ENCODE data around the gene RFX5. TPM values are rescaled to one million over a fixed set of nuclear protein-coding genes. Genes with fewer than 3 reads are reported as not detected.
"Not testable (repeated sequence)": the region's sequence is repeated elsewhere in the genome, so short reads cannot be mapped to it uniquely, and the experiment has no call there.

RFX5 gene
- total RNA-seq, result 10 to 100 TPM; 64.7 to 68.7 TPM

DNA sequence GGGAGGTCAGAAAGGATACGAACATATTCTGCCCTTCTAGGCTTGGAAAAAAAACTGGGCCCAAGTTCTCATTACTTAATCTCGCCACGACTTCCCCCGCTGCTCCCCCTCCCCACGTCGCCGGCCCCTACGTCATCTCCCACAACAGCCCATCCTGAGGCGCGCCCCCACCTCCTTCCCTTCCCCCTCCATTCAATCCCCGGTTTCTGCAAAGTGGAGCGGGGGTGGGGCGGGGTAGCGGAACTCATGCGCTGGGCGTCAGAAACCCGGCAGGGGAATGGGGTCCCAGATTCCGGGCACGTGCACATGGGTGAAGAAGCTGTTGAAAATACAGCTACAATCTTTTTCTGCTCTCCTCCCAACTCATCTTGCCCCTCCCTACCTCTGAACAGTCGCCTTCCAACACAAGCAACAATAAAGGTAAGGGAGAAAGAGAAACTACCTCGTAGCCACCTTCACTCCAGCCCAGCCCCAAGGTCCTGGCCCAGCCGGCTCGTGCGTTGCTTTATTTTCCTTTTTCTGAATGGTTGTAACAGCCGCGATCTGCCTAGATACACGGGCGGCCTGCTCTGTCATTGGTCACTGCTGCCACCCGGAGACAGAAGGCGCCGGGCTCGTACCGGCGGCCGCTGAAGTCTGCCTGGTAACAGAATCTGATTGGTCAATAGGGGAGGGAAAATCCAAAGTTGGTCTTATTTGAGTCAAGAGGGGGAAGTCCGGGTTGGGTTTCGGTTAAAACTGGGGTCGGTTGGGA is at the start of gene RFX5:
TSS of gene RFX5 (minus strand) at position 484 of the 754 bp plus-strand sequence. CDS start 932 bp downstream, outside the sequence.
- H3K36me3 Mint-ChIP-seq, result peaks cover 12% of the 10 kb centered on the region
- peaks cover 32% of the 10 kb centered on the region for H3K4me1 Mint-ChIP-seq (ENCODE audit: low read depth)
- no peaks in the 10 kb centered on the region for H3K9me3 Mint-ChIP-seq
- DNase-seq, result peak; percentile 97
- CTCF ChIA-PET, result interaction anchor here (0.9 to 1.0 kb wide), 2 partner anchors 19 to 46 kb away, joined by 3 read pairs; partner anchors contain the start of gene PI4KB
- H3K4me3 Mint-ChIP-seq, result peak within 1 kb of the TSS; percentile 89
- POLR2A ChIA-PET, result interaction anchor here (1.0 to 1.1 kb wide), 2 partner anchors 19 to 65 kb away, joined by 3 read pairs; partner anchors contain the start of gene PI4KB
- H3K27me3 Mint-ChIP-seq, result no peaks in the 10 kb centered on the region
- peak within 1 kb of the TSS; percentile 92 for H3K27ac Mint-ChIP-seq
- intact Hi-C loops (cut with micrococcal nuclease), result loop anchor here (1.0 to 10.0 kb wide), 8 partner anchors 20 to 485 kb away; partner anchors contain the start of genes MRPL9, PI4KB, PIP5K1A and POGZ

DNA sequence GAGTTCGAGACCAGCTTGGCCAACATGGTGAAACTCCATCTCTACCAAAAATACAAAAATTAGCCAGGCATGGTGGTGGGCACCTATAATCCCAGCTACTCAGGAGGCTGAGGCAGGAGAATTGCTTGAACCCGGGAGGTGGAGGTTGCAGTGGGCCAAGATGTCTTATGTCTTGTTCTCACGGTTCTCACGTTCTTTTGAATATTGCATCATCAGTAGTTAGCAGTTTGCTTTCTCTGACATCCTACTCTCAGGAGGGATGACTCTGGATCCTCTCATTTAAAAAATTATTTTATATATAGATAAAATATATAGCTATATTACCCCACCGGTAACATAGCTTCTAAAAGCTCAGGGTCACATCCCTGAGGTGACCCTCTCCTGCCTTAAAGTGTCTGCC is 49.2 kb upstream of the RFX5 start:
- H3K4me3 Mint-ChIP-seq, DNase-seq, H3K9me3 Mint-ChIP-seq, POLR2A ChIA-PET, H3K27me3 Mint-ChIP-seq, H3K27ac Mint-ChIP-seq: not testable (repeated sequence)
- intact Hi-C loops (cut with micrococcal nuclease), result loop anchor here (5.0 kb wide), 1 partner anchor 199 kb away; the partner anchor contains the start of gene PIP5K1A
- CTCF ChIA-PET, result interaction anchor here (3.3 kb wide), 1 partner anchor 9 kb away, joined by 9 read pairs; no protein-coding TSS in a partner anchor
- H3K36me3 Mint-ChIP-seq, result peaks cover 15% of the 10 kb centered on the region
- peaks cover 14% of the 10 kb centered on the region for H3K4me1 Mint-ChIP-seq (ENCODE audit: low read depth)

DNA sequence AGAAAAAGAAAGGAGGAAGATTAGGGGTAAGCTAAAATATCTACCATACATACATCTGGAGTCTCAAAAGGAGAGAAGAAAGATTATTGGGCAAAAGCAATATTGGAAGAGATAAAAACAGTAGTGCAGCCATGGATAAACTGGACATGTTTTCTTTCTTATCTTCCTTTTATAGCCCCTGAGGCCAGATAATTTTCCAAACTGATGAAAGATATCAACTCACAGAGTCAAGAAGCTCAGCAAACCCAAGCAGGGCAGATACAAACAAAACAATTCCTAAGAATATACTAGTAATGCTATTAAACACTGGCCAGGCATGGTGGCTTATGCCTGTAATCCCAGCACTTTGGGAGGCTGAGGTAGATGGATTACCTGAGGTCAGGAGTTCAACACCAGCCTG is 46.5 kb upstream of the RFX5 start:
- ChIA-PET CTCF (interaction anchor here (0.8 to 3.3 kb wide), 2 partner anchors 11 to 54 kb away, joined by 3 to 9 read pairs; no protein-coding TSS in a partner anchor), POLR2A (interaction anchor here (0.6 kb wide), 1 partner anchor 878 kb away, joined by 3 read pairs; the partner anchor contains the start of gene FALEC)
- intact Hi-C loops (cut with micrococcal nuclease), result no loop called here
- DNase-seq, result no peak
- Mint-ChIP-seq H3K27ac (no peak overlapping the region), H3K9me3 (no peaks in the 10 kb centered on the region), H3K27me3 (no peaks in the 10 kb centered on the region), H3K4me1 (ENCODE audit: low read depth) (no peaks in the 10 kb centered on the region), H3K36me3 (no peaks in the 10 kb centered on the region), H3K4me3 (no peak overlapping the region)

DNA sequence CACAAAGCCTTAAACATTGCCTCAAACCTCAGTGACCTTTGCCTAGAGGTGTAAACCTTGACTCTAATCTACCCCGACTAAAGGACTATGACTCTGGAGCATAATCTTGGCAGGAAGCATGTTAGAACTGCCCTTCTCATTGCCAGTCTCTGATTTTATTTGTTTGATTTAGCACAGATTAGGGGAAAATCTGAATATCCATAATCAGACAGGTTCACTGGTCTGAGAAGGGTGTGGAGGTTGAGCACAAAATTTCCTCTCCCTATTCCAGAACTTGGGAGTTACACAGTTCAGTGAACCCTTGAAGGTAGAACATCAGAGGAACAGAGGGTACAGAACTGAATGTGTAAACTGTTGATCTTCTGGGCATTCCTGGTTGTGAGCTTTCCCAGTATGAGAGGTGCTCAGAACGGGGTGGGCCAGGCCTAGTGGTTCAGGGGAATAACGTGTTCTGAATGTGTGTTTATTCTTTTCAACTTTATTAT is 44.1 kb upstream of the RFX5 start:
- Mint-ChIP-seq H3K36me3 (no peaks in the 10 kb centered on the region), H3K27ac (no peak overlapping the region), H3K4me3 (no peak overlapping the region), H3K4me1 (ENCODE audit: low read depth) (no peaks in the 10 kb centered on the region), H3K9me3 (no peaks in the 10 kb centered on the region), H3K27me3 (no peaks in the 10 kb centered on the region)
- DNase-seq, result no peak
- POLR2A ChIA-PET, result no interaction called here
- CTCF ChIA-PET, result interaction anchor here (0.7 kb wide), 1 partner anchor 222 kb away, joined by 3 read pairs; no protein-coding TSS in a partner anchor
- intact Hi-C loops (cut with micrococcal nuclease), result no loop called here

DNA sequence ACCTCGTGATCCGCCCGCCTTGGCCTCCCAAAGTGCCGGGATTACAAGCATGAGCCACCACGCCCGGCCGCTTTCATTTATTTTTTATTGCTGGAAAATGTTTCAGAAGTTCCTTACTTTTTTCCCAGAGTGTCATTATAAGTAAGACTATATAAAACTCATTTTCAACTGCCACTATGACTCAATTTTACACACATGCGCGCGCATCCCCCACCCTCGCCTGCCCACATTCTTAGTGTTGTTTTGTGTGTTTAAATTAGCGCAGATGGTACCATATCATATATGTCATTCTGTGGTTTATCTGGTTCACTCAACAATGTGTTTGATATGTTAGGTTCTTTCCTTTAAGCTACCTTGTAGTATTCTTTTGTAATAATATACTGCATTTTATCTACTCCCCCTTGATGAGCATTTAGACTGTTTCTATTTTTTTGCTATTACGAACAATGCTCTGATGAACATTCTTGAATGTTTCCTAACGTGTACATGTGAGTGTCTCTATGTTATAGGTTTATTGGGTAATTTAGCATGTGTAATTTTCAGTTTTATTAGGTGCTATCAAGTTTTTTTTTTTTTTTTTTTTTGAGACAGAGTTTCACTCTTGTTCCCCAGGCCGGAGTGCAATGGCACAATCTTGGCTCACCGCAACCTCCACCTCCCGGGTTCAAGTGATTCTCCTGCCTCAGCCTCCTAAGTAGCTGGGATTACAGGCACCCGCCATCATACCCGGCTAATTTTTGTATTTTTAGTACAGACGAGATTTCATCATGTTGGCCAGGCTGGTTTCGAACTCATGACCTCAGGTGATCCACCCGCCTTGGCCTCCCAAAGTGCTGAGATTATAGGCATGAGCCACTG is 43.4 kb upstream of the RFX5 start:
- H3K36me3 Mint-ChIP-seq; H3K9me3 Mint-ChIP-seq; H3K4me3 Mint-ChIP-seq; H3K27me3 Mint-ChIP-seq; H3K27ac Mint-ChIP-seq; intact Hi-C loops (cut with micrococcal nuclease); H3K4me1 Mint-ChIP-seq (ENCODE audit: low read depth); POLR2A ChIA-PET: not testable (repeated sequence)
- CTCF ChIA-PET, result interaction anchor here (0.7 kb wide), 1 partner anchor 222 kb away, joined by 3 read pairs; no protein-coding TSS in a partner anchor
- peak; percentile 18 for DNase-seq

DNA sequence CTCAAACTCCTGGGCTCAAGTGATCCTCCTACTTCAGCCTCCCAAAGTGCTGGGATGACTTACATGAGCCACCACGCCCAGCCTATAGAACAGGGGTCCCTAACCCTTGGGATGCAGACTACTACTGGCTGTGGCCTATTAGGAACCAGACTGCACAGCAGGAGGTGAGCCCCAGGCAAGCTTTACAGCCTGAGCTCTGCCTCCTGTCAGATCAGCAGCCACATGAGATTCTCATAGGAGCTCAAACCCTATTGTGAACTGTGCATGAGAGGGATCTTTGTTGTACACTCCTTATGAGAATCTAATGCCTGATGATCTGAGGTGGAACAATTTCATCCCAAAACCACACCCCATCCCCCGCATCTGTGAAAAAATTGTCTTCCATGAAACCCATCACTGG is 39.0 kb upstream of the RFX5 start:
- H3K9me3 Mint-ChIP-seq, result no peaks in the 10 kb centered on the region
- no peaks in the 10 kb centered on the region for H3K36me3 Mint-ChIP-seq
- no peak overlapping the region for H3K4me3 Mint-ChIP-seq
- H3K27ac Mint-ChIP-seq, result no peak overlapping the region
- ChIA-PET CTCF (interaction anchor here (1.6 kb wide), 1 partner anchor 46 kb away, joined by 4 read pairs; no protein-coding TSS in a partner anchor), POLR2A (no interaction called here)
- intact Hi-C loops (cut with micrococcal nuclease), result no loop called here
- DNase-seq, result no peak
- H3K27me3 Mint-ChIP-seq, result no peaks in the 10 kb centered on the region
- no peaks in the 10 kb centered on the region for H3K4me1 Mint-ChIP-seq (ENCODE audit: low read depth)

DNA sequence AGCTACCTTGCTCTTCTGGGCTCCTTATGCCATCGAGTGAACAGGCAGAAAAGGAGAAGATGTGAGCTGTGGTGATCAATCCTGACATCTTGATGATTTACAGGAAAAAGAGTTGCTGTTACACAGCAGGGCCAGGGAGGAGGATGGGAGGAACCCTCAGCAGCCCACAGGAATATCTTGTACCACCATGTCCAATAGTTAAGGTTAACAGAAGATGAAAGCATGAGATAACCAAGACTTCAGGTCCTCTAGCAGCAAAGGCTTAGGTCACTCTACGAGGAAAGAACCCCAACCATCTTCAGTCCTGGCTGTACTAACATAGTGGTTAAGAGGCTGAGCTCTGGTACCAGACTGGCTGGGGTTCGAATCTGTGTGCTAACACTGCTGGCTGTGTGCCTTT is 37.5 kb upstream of the RFX5 start:
- H3K27me3 Mint-ChIP-seq, result no peaks in the 10 kb centered on the region
- no peak overlapping the region for H3K27ac Mint-ChIP-seq
- H3K9me3 Mint-ChIP-seq, result no peaks in the 10 kb centered on the region
- H3K4me3 Mint-ChIP-seq, result no peak overlapping the region
- ChIA-PET CTCF (no interaction called here), POLR2A (no interaction called here)
- H3K36me3 Mint-ChIP-seq, result no peaks in the 10 kb centered on the region
- DNase-seq, result no peak
- no peaks in the 10 kb centered on the region for H3K4me1 Mint-ChIP-seq (ENCODE audit: low read depth)
- intact Hi-C loops (cut with micrococcal nuclease), result no loop called here

DNA sequence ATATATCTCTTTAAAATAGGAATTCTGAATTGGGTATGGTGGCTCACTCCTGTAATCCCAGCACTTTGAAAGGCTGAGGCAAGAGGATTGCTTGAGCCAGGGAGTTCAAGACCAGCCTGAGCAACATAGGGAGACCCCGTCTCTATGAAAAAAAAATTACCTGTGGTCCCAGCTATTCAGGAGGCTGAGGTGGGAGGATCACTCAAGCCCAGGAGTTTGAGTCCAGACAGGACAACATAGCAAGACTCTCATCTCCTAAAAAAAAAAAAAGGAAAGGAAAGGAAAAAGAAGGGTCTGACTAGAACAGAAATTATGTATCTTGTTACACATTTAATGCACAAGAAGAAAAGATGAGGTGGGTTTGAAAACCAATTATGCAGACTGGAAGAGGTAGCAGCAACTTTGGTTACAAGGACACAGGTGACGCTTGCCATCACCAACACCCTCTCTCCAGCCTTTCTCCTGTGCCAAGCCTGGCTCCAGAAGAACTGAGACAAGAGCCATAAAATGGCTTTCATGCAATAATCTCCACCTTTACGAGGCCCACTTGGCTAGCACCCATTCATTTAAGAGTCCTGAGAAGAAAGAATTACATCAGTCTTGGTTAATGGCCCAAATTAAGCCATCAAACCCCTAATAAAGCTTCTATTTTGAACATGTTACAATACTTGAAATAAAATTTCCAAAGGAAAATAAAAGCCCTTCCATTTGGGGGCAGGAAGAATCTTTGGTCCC is 30.3 kb upstream of the RFX5 start:
- Mint-ChIP-seq H3K27me3 (no peaks in the 10 kb centered on the region), H3K36me3 (no peaks in the 10 kb centered on the region), H3K4me1 (ENCODE audit: low read depth) (no peaks in the 10 kb centered on the region), H3K27ac (no peak overlapping the region), H3K9me3 (no peaks in the 10 kb centered on the region), H3K4me3 (no peak overlapping the region)
- no peak for DNase-seq
- ChIA-PET CTCF (no interaction called here), POLR2A (no interaction called here)
- intact Hi-C loops (cut with micrococcal nuclease), result no loop called here

DNA sequence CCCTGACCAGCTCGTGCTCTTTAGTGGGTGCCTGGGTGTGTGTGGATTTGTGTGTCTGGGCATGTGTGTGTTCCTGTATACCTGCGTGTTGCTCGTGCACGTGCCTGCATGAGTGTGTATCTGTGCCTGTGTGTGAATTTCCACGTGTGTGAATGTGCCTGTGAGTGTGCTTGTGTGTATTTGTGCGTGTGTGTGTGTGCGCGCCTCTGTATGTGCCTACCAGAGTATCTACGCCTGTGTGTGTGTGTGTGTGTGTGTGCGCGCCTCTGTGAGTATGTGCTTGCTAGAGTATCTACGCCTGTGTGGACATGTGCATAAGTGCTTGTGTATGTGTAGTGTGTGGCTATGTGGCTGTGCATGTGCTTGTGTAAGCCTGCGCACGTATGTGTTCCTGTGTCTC is 26.1 kb upstream of the RFX5 start:
- ChIA-PET POLR2A (no interaction called here), CTCF (no interaction called here)
- Mint-ChIP-seq H3K9me3 (no peaks in the 10 kb centered on the region), H3K27me3 (no peaks in the 10 kb centered on the region), H3K4me3 (no peak overlapping the region), H3K36me3 (no peaks in the 10 kb centered on the region), H3K27ac (no peak overlapping the region), H3K4me1 (ENCODE audit: low read depth) (no peaks in the 10 kb centered on the region)
- no peak for DNase-seq
- intact Hi-C loops (cut with micrococcal nuclease), result no loop called here

DNA sequence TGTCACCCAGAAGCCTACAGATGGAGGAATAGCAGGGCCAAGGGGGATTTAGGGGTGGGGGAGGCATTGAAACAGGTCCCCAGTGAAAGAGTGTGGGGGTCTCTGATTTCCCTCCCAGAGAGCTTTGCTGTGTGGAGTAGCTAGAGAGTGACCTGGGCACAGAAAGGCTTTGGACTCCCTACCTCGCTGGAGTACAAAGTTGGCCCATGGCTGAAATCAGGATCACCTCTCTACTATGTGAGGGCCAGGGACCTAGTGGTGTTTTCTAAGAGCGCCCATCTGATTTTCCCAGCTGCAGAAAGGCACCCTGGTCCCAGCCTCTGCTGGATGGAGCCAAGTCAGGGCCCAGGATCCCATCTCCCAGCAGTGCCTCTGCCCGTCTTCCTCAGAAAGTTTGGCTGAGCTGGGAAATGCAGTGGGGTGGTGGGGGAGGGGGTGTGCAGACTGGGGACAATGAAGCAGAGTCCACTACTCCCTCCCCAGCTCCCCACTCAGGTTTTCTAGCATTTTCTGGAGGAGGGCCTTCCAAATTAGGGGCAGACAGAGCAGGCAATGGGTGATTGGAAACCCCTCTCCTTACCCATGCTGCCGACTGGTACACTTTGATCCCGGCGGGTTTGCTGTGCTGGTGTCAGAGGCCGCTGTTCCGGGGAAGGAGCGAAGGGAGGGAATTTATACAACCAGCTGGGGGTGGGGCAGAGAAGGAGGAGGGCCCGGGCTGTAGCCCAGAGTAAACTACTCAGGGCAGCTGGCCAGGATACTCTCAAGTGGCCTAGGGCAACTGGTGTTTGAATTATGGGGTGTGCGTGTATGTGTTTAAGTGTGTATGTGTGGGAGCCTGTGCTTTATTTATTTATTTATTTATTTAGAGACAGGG is 25.2 kb upstream of the RFX5 start, which contains the start of gene SELENBP1:
TSS of gene SELENBP1 (minus strand) at position 648 of the 877 bp plus-strand sequence. CDS start at position 584, 64 bp downstream.
- POLR2A ChIA-PET, result no interaction called here
- Mint-ChIP-seq H3K27ac (no peak within 1 kb of the TSS), H3K36me3 (no peaks in the 10 kb centered on the region)

More for the DNA sequence above, 25.2 kb upstream of the RFX5 start, which contains the start of gene SELENBP1:
- intact Hi-C loops (cut with micrococcal nuclease), result no loop called here
- DNase-seq, result no peak
- no peaks in the 10 kb centered on the region for H3K27me3 Mint-ChIP-seq
- CTCF ChIA-PET, result interaction anchor here (1.0 to 1.3 kb wide), 2 partner anchors 32 to 362 kb away, joined by 3 read pairs; no protein-coding TSS in a partner anchor
- H3K4me3 Mint-ChIP-seq, result no peak within 1 kb of the TSS
- no peaks in the 10 kb centered on the region for H3K4me1 Mint-ChIP-seq (ENCODE audit: low read depth)
- H3K9me3 Mint-ChIP-seq, result no peaks in the 10 kb centered on the region
